WTC11 (cell line): ENCODE data around the gene CCDC182. TPM values are rescaled to one million over a fixed set of nuclear protein-coding genes. Genes with fewer than 3 reads are reported as not detected.

Experiments used
- ATAC-seq: fragments of 200-7000 bp; cut with Tn5 transposase; 2 replicates; pipeline ENCODE4 v1.10.0; 2021; ENCODE audit warnings: mild to moderate bottlenecking, moderate library complexity
- CTCF ChIA-PET: fragments of 300-600 bp; sonication (Branson Sonifier 250); formaldehyde crosslinking; loops from one replicate; lab custom pipeline; 2021; ENCODE audit warnings: antibody characterized with exemption; lab: Charles Lee
- POLR2A ChIA-PET: fragments of 350-600 bp; sonication (Branson Sonifier 250); formaldehyde crosslinking; loops from one replicate; lab custom pipeline; 2021; ENCODE audit warnings: antibody characterized with exemption; lab: Charles Lee
- DNase-seq: peaks from one replicate; pipeline ENCODE4 v3.0.0; 2021; ENCODE audit warnings: low spot score
- H3K27ac Mint-ChIP-seq: 2 replicates; pipeline ENCODE4 v1.8.0; 2021; ENCODE audit warnings: mixed read lengths
- H3K27me3 Mint-ChIP-seq: 2 replicates; pipeline ENCODE4 v1.8.0; 2021; ENCODE audit warnings: low read depth, mild to moderate bottlenecking, moderate library complexity, mixed read lengths
- H3K36me3 Mint-ChIP-seq: 2 replicates; pipeline ENCODE4 v1.8.0; 2021; ENCODE audit warnings: mixed read lengths
- H3K4me1 Mint-ChIP-seq: 2 replicates; pipeline ENCODE4 v1.8.0; 2022; ENCODE audit warnings: mixed read lengths
- H3K4me3 Mint-ChIP-seq: 2 replicates; pipeline ENCODE4 v1.8.0; 2021; ENCODE audit warnings: mild to moderate bottlenecking, moderate library complexity, mixed read lengths
- H3K9me3 Mint-ChIP-seq: 2 replicates; pipeline ENCODE4 v1.8.0; 2021; ENCODE audit warnings: mixed read lengths
- ATF1 ChIP-seq: sonication (generic); formaldehyde crosslinking; IDR thresholded peaks from 2 replicates; pipeline ENCODE4 v1.8.1; 2023; ENCODE audit warnings: mild to moderate bottlenecking, moderate library complexity, missing genetic modification reagents
- CREM ChIP-seq: sonication (generic); formaldehyde crosslinking; IDR thresholded peaks from 2 replicates; pipeline ENCODE4 v1.8.1; 2022; ENCODE audit warnings: mild to moderate bottlenecking, missing genetic modification reagents, moderate library complexity
- CTCF ChIP-seq: fragments of 200-600 bp; IDR thresholded peaks from 2 replicates; pipeline ENCODE4 v1.8.0; 2022; ENCODE audit warnings: antibody characterized with exemption
- FOXK1 ChIP-seq: sonication (generic); formaldehyde crosslinking; IDR thresholded peaks from 2 replicates; pipeline ENCODE4 v1.8.0; 2022; ENCODE audit warnings: mild to moderate bottlenecking, moderate library complexity, missing genetic modification reagents
- JUN ChIP-seq: sonication (generic); formaldehyde crosslinking; IDR thresholded peaks from 2 replicates; pipeline ENCODE4 v1.8.0; 2023; ENCODE audit warnings: mild to moderate bottlenecking, missing genetic modification reagents
- NFE2L1 ChIP-seq: sonication (generic); formaldehyde crosslinking; IDR thresholded peaks from 2 replicates; pipeline ENCODE4 v1.8.1; 2023; ENCODE audit warnings: missing genetic modification reagents
- OVOL2 ChIP-seq: fragments of 250-450 bp; sonication (Bioruptor Pico); IDR thresholded peaks from 2 replicates; pipeline ENCODE4 v1.9.0; 2021; ENCODE audit warnings: mild to moderate bottlenecking, borderline replicate concordance
- PRRX2 ChIP-seq: fragments of 250-450 bp; sonication (Bioruptor Pico); IDR thresholded peaks from 2 replicates; pipeline ENCODE4 v1.8.0; 2021; ENCODE audit warnings: mild to moderate bottlenecking
- USF1 ChIP-seq: sonication (generic); formaldehyde crosslinking; IDR thresholded peaks from 2 replicates; pipeline ENCODE4 v1.8.0; 2022; ENCODE audit warnings: mild to moderate bottlenecking, missing genetic modification reagents
- USF2 ChIP-seq: sonication (generic); formaldehyde crosslinking; IDR thresholded peaks from 2 replicates; pipeline ENCODE4 v1.8.1; 2023; ENCODE audit warnings: mild to moderate bottlenecking, missing genetic modification reagents, moderate library complexity
- ZNF219 ChIP-seq: sonication (generic); formaldehyde crosslinking; IDR thresholded peaks from 2 replicates; pipeline ENCODE4 v1.8.0; 2023; ENCODE audit warnings: missing genetic modification reagents, mild to moderate bottlenecking, borderline replicate concordance
- ZNF281 ChIP-seq: sonication (generic); formaldehyde crosslinking; IDR thresholded peaks from 2 replicates; pipeline ENCODE4 v1.8.0; 2023; ENCODE audit warnings: mild to moderate bottlenecking, missing genetic modification reagents
- ZNF396 ChIP-seq: fragments of 250-450 bp; sonication (Bioruptor Pico); IDR thresholded peaks from 2 replicates; pipeline ENCODE4 v1.8.0; 2021; ENCODE audit warnings: mild to moderate bottlenecking, moderate library complexity, borderline replicate concordance
- ZNF423 ChIP-seq: fragments of 250-450 bp; sonication (Bioruptor Pico); IDR thresholded peaks from 2 replicates; pipeline ENCODE4 v2.1.2; 2022; ENCODE audit warnings: mild to moderate bottlenecking, moderate library complexity
- ZNF425 ChIP-seq: fragments of 250-450 bp; sonication (Bioruptor Pico); conservative IDR thresholded peaks from 2 replicates; pipeline ENCODE4 v1.9.0; 2021; ENCODE audit warnings: mild to moderate bottlenecking
- ZNF512 ChIP-seq: sonication (generic); formaldehyde crosslinking; IDR thresholded peaks from 2 replicates; pipeline ENCODE4 v1.8.1; 2022; ENCODE audit warnings: missing genetic modification reagents, borderline replicate concordance
- ZNF532 ChIP-seq: fragments of 250-450 bp; sonication (Bioruptor Pico); IDR thresholded peaks from 2 replicates; pipeline ENCODE4 v1.9.0; 2021; ENCODE audit warnings: mild to moderate bottlenecking, borderline replicate concordance
- total RNA-seq: library from RNA; stranded (reverse); gene quantifications from 3 replicates; pipeline ENCODE4 v1.2.3, GENCODE V29; 2021

CCDC182 gene
- total RNA-seq, 1 experiment from 2014 or later, result not detected

GRCh38 chr17:57762452-57763395 lies 17.6 kb upstream of the CCDC182 start:
- peaks cover 7% of the 10 kb centered on the region for H3K27me3 Mint-ChIP-seq
- peak; percentile 79 for ATAC-seq
- CTCF ChIA-PET, result interaction anchor here (1.0 to 4.1 kb wide), 8 partner anchors 15 to 165 kb away, joined by 3 to 23 read pairs (median 8); no protein-coding TSS in a partner anchor

More at GRCh38 chr17:57762452-57763395, 17.6 kb upstream of the CCDC182 start:
- Mint-ChIP-seq H3K4me3 (no peak overlapping the region), H3K27ac (no peak overlapping the region), H3K36me3 (no peaks in the 10 kb centered on the region), H3K4me1 (peaks cover 19% of the 10 kb centered on the region), H3K9me3 (no peaks in the 10 kb centered on the region)
- DNase-seq, result no peak
- POLR2A ChIA-PET, result no interaction called here
- TF ChIP-seq JUN (no peak), USF1 (no peak), ATF1 (CRISPR knock-in tag) (no peak), ZNF512 (CRISPR knock-in tag) (no peak), CTCF (no peak), PRRX2 (CRISPR knock-in tag) (no peak), NFE2L1 (no peak), ZNF281 (CRISPR knock-in tag) (no peak), ZNF396 (no peak), FOXK1 (CRISPR knock-in tag) (no peak), OVOL2 (CRISPR knock-in tag) (no peak), ZNF425 (CRISPR knock-in tag) (no peak), ZNF219 (CRISPR knock-in tag) (no peak), ZNF532 (CRISPR knock-in tag) (no peak), USF2 (no peak), ZNF423 (CRISPR knock-in tag) (no peak), CREM (CRISPR knock-in tag) (no peak)
